GM12891 (cell line): Measurements from ENCODE around the gene SH3TC1.

Experiments used
- DNase-seq: peaks from one replicate; pipeline ENCODE4 v3.0.0; 2011; ENCODE audit warnings: low spot score; ENCODE audit not compliant: insufficient read length
- FAIRE-seq: peaks from 2 replicates; lab custom pipeline; 2011; peaks lifted over from hg19 to GRCh38; lab: Jason Lieb, UNC
- PAX5 ChIP-seq: IDR thresholded peaks from 2 replicates; pipeline ENCODE4 v1.6.1; 2011; ENCODE audit warnings: low read length, moderate library complexity, mild to moderate bottlenecking; ENCODE audit not compliant: insufficient read depth, severe bottlenecking
- POLR2A ChIP-seq: IDR thresholded peaks from 2 replicates; pipeline ENCODE4 v1.6.1; 2011; ENCODE audit warnings: low read depth, low read length, control low read depth
- POLR2AphosphoS5 ChIP-seq: IDR thresholded peaks from 2 replicates; pipeline ENCODE4 v1.6.1; 2011; ENCODE audit warnings: low read depth, low read length, control low read depth
- POU2F2 ChIP-seq: IDR thresholded peaks from 2 replicates; pipeline ENCODE4 v1.6.1; 2011; ENCODE audit warnings: low read depth, mild to moderate bottlenecking, control low read depth, low read length, moderate library complexity
- SPI1 ChIP-seq: IDR thresholded peaks from 2 replicates; pipeline ENCODE4 v1.6.1; 2011; ENCODE audit warnings: low read depth, low read length, control low read depth
- TAF1 ChIP-seq: IDR thresholded peaks from 2 replicates; pipeline ENCODE4 v1.6.1; 2011; ENCODE audit warnings: low read depth, low read length, control low read depth

Gene SH3TC1

DNA sequence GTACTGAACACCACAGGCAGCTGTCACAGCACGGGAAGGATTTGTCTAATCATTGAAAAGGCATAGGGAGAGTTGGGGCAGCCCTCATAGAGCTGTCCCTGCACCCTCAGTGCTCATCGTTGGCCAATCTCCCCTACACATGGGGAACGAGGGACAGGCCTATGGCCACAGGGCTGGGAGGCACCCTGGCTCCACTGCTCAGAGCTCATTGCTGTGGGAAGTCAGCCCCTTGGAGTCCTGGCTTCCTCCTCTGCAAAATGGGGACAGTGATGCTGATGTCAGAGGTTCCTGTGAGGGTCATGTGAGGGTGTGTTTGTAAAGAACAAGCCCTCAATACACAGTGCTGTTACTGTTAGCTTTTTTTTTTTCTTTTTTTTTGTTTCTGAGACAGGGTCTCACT, 51.1 kb downstream of the SH3TC1 start:
- TF ChIP-seq SPI1 (no peak), TAF1 (no peak), POU2F2 (no peak), POLR2A (no peak), POLR2AphosphoS5 (no peak), PAX5 (no peak)
- no peak for FAIRE-seq
- DNase-seq = no peak

DNA sequence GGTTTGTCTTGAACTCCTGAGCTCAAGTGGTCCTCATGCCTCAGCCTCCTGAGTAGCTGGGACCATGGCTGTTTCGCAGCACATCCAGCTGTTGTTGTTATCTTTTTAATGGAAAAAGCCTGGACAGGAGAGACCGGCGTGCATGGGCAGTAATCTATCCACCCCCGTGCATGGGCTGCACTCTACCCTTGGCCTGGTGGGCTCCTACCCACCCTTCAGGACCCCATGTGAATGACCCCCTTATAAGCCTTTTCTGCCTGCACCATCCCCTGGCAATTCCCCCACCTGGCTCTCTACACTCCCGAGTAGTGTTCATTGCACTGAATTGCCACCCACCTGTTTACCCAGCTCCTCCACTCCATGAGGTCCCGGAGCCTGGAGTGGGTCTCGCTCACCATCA, 51.5 kb downstream of the SH3TC1 start:
- no peak for FAIRE-seq
- no peak for DNase-seq
- TF ChIP-seq TAF1 (no peak), POLR2A (no peak), SPI1 (no peak), PAX5 (no peak), POLR2AphosphoS5 (no peak), POU2F2 (no peak)

DNA sequence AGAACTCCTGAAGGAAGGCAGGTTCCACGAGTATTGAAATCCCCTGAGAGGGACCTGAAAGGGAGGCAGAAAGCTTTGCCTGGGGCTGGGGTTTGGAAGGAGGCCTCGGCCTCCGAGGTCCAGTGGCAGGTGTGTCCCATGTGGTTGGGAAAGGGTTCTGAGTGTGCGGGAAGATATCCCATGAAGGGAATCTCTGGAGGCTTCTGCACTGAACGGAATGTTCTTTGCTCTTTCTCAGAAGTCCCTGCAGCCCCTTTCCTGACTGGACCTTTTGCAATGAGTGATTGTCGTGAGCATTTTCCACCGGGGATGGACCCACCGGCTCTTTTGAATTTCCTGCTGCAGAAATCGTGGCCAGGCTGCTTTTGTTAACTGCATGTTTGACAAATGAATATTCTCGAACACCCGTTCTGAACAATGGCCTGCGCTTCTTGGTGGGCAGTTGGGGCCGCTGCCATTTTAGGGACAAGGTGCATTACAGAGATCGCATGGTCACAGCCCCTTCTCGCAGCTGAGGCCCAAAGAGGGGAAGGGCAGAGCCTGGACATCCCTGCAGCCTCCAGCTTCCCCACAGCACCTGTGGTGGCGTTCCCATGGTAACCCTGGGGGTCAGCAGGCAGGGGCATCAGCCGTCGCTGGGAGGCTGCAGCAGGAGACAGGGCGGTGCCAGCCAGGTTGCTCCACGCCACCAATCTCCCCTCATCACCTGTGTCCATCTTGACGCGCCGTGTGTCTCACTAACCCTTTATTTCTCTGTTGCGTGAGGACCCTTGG, 52.2 kb downstream of the SH3TC1 start:
- DNase-seq (no peak), FAIRE-seq (no peak)
- TF ChIP-seq POLR2AphosphoS5 (no peak), SPI1 (no peak), TAF1 (no peak), PAX5 (no peak), POLR2A (no peak), POU2F2 (no peak)

DNA sequence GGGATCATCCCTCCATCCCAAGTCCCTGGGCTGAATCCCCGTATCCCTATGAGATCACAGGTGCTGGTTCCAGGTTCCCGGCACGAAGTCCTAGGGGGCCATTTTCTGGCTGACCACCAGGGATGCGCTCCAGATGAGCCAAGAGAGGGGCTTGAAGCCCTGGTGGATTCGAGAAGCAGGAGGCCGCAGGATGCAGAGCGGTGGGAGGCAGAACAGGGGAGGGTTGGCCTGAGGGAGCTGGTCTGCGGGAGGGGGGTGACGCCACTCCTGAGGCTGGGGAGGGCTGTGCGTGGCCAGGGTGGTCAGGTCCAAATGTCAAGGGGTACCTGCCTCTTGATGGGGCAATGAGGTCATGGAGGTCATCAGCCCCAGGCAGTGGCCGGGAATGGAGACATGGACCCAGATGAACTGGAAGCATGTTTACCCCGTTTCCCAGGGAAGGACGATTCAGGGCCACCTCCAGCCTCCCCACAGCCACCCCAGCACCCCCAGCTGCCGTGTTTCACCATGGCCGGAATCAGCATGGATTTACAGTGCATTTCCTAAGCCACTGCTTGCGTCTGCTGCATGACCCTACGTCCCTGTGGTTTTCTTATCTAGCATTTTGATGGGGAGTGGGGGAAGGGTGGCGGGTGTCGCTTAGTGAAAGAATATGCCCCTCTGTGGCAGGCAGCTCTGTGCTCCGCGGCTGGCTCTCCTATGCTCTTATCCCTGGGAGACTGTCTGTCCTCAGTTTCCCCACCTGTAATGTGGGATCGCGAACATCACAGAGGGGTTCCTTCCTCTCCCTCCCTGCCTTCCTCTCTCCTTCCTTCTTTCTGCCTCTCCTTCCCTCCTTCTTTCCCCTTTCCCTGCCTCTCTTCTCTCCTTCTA, 53.4 kb downstream of the SH3TC1 start:
- TF ChIP-seq SPI1 = no peak
- DNase-seq (no peak), FAIRE-seq (no peak)

DNA sequence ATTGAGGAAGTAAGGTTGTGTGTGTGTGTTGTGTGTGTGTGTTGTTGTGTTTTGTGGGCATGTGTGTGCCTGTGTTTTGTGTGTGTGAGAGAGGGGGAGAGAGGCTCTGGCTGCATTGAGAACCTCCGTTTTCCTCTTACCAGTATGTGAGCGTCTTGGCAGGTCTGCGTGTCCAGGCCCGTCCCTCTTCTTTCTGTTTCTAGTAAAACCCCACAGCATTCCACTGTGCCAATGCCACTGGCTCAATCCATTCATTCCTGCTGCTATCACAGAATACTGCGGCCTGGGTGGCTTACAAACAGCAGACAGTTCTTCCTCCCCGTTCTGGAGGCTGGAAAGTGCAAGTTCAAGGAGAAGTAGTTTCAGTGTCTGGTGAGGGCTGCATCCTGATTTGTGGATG, 55.0 kb downstream of the SH3TC1 start:
- TF ChIP-seq POLR2A (no peak), POU2F2 (no peak), SPI1 (no peak), PAX5 (no peak), TAF1 (no peak), POLR2AphosphoS5 (no peak)
- FAIRE-seq (no peak), DNase-seq (no peak)

DNA sequence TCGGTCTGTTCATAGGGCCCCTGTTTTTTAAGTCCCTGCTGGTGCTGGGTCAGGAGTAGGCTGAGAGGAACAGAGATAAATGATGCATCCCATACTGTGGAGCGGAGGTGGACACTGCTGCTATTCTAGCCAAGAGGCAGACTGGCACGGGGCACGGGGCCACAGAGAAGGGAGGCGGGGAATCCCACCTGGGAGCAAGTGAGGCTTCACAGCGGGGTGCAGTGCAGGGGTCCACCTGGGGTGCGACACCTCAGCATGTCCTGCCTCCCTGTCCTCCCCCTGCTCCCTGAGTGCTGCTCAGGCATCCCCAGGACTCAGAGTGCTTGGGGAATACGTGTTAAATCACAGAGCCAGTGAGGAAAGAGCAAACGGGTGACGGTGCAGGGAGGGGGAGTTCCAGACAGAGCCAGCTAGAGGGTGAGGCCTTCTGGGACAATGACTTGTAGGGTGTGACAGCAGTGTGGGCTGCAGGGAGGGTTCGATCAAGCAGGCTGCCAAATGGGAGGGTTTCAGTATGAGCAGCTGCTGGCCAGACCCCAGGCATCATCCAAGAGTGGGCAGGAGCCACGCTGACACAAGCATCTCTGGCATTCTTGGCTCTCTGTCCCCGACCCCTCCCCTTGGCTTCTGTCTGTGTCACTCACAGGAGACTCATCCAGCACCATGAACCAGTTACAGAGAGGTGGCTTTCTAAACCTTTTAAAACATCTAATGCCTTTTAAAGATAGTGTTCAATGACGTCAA, 56.8 kb downstream of the SH3TC1 start:
- no peak for DNase-seq
- TF ChIP-seq POLR2A (no peak), PAX5 (no peak), TAF1 (no peak), POLR2AphosphoS5 (no peak), POU2F2 (no peak), SPI1 (no peak)
- FAIRE-seq = no peak

DNA sequence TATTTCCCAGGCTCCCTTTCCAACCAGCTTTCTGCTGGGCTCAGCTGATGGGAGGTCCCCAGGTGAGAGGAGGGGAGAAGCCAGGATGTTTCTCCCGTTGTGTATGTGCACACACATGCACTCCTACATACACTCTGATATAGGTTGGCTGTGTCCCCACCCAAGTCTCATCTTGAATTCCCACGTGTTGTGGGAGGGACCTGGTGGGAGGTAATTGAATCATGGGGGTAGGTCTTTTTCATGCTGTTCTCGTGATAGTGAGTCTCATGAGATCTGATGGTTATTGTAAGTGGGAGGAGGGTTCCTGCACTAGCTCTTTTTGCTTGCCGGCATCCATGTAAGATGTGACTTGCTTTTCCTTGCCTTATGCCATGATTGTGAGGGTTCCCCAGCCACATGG, 58.8 kb downstream of the SH3TC1 start:
- DNase-seq (no peak), FAIRE-seq (no peak)
- no peak for TF ChIP-seq SPI1
- no peak for TF ChIP-seq POLR2A
- no peak for TF ChIP-seq TAF1
- no peak for TF ChIP-seq POU2F2
- TF ChIP-seq PAX5 = no peak
- TF ChIP-seq POLR2AphosphoS5 = no peak

DNA sequence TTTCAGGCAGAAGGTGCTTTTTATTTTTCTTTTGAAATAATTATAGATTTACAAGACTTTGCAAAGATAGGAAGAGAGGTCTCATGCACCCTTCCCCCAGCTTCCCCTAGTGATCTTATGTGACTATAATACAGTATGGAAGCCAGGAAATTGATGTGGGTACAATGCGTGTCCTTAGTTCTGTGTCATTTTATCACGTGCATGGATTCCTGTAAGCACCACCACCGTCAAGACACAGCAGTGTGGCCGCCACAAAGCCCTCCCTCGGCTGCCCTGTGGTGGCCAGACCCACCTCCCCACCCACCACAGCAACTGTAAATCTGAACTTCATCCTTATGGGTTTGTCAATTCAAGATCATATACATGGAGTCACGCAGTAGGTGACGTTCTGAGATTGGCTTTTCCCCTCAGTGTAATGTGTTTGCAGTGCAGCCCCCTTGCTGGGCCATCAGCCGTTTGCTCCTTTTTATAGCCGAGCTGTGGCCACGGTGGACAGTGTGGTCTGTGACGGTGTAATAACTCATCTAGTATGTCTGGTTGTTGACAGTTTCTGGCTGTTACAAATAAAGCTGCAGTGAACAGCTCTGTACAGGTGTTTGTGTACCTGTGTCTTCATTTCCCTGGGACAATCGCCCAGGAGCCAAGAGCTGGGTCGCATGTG, 59.6 kb downstream of the SH3TC1 start:
- FAIRE-seq (no peak), DNase-seq (no peak)
- no peak for TF ChIP-seq POLR2AphosphoS5
- no peak for TF ChIP-seq PAX5
- no peak for TF ChIP-seq SPI1
- no peak for TF ChIP-seq POLR2A
- no peak for TF ChIP-seq TAF1
- TF ChIP-seq POU2F2 = no peak
